ENCODE data around the gene PKHD1.

DNA sequence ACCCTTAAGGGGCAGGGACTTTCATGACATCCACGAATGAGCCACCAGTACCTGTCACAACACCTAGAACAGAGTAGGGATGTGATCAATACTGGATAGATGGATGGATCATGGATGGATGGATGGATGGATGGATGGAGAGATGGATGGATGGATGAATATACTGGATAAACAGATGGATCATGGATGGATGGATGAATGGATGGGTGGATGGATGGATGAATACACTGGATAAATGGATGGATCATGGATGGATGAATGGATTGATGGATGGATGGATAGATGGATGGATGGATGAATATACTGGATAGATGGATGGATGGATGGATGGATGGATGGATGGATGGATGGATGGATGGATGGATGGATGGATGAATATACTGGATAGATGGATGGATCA lies 73.0 kb downstream of the PKHD1 start:
- TF ChIP-seq, protein P1, sequence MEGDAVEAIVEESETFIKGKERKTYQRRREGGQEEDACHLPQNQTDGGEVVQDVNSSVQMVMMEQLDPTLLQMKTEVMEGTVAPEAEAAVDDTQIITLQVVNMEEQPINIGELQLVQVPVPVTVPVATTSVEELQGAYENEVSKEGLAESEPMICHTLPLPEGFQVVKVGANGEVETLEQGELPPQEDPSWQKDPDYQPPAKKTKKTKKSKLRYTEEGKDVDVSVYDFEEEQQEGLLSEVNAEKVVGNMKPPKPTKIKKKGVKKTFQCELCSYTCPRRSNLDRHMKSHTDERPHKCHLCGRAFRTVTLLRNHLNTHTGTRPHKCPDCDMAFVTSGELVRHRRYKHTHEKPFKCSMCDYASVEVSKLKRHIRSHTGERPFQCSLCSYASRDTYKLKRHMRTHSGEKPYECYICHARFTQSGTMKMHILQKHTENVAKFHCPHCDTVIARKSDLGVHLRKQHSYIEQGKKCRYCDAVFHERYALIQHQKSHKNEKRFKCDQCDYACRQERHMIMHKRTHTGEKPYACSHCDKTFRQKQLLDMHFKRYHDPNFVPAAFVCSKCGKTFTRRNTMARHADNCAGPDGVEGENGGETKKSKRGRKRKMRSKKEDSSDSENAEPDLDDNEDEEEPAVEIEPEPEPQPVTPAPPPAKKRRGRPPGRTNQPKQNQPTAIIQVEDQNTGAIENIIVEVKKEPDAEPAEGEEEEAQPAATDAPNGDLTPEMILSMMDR (IDR thresholded peaks at IDR 0.05) = no peak
- no peak for TF ChIP-seq POLR2A (IDR thresholded peaks at IDR 0.05)
